ENCODE results near the gene TXNDC11.

DNA sequence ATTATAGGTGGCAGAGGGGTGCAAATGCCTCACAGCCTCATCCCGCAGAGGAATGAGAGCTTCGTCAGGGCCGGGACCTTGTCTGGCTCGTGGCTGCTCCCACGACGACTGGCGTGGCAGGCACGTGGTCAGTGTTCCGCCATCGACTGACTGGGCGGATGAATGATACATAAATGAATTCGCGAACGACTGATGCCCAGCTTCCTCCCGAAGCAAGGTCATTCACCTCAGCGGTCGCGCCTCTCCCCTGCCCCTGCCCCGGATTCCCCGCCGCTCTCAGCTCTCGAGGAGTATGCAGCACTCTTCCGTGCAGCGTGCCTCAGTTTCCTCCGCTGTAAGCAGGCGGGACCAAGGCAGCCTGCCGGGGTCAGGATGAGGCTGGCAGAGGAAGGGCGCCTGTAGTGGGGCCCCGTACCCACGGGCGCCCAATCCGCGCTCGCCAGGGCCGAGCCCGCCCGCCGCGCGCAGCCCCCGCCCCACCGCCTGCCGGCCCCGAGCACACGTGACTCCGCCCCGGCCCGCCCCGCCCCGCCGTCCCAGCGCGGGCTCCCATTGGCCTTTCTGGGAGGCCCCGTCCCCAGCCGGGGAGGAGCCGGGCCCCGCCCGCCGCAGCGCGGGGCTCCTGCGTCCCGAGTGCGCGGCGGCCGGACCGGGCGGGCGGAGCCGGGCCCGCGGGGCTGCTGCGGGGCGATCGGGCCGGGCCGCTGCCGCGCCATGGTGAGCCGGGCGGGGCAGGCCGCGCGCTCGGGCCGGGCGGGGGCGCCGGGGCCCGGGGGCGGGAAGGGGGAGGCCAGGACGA is 74.6 kb downstream of the TXNDC11 start, which contains the start of gene SNN:
- TF ChIP-seq, protein P1, sequence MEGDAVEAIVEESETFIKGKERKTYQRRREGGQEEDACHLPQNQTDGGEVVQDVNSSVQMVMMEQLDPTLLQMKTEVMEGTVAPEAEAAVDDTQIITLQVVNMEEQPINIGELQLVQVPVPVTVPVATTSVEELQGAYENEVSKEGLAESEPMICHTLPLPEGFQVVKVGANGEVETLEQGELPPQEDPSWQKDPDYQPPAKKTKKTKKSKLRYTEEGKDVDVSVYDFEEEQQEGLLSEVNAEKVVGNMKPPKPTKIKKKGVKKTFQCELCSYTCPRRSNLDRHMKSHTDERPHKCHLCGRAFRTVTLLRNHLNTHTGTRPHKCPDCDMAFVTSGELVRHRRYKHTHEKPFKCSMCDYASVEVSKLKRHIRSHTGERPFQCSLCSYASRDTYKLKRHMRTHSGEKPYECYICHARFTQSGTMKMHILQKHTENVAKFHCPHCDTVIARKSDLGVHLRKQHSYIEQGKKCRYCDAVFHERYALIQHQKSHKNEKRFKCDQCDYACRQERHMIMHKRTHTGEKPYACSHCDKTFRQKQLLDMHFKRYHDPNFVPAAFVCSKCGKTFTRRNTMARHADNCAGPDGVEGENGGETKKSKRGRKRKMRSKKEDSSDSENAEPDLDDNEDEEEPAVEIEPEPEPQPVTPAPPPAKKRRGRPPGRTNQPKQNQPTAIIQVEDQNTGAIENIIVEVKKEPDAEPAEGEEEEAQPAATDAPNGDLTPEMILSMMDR (conservative IDR thresholded peaks at IDR 0.05; ENCODE audit: low read depth, low read length) = no peak
- no peak for TF ChIP-seq EZH2 (IDR thresholded peaks at IDR 0.05; ENCODE audit: borderline replicate concordance, low read depth, low read length, poor library complexity, severe bottlenecking)
